Stimulated activated CD4-positive, alpha-beta T cell treated with anti-CD3 and anti-CD28 coated beads, TNF-alpha, amount 100 ng/mL, for 1 hour (primary cell): ENCODE measurements around the gene IGFBP4.
A peak's percentile ranks its signal among the peaks of the same experiment; 100 is the strongest.

Experiments
- DNase-seq, 3 donors: peaks; one replicate each; pipeline ENCODE4 v3.0.0-alpha.2; 2020; ENCODE audit warnings: low read depth in 3 of 3, low spot score in 1 of 3

IGFBP4 gene

GRCh38 chr17:40470932-40471828 is 27.9 kb downstream of the IGFBP4 start:
- no peak for DNase-seq

DNA sequence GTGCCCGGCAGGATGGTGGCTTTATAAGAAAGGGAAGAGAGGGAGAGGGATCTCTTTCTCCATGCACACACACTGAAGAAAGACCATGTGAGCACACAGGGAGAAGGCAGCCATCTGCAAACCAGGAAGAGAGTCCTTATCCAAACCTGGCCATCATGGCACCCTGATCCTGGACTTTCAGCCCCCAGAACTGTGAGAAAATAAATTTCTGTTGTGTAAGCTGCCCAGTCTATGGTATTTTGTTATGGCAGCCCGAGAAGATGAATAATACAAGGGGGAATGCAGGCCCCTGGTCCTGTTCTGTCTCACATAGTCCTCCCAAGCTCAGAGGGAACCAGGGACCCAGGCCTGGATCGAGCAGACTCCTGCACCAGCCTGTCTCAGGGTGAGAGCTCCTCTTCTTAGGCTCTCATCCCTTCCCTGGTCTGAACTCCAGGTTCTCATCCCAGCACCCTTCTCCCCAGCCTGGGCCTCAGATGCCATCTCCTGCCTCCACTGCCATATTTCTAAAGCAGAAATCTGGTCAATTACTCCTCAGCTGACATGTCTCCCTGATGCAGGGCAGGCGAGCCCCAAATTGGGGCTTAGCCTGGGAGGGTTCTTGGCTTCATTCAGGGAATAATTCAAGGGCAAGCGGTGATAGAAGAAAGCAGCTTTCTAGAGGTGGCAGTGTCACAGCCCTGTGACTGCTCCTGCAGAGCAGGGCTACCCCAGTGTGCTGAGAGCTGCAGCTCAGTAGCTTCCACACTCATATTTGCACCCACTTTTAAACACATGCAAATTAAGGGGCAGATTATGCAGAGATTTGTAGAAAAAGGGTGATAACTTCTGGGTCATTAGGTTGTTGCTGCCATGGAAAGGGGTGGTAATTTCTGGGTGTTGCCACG is 28.8 kb downstream of the IGFBP4 start:
- no peak for DNase-seq

DNA sequence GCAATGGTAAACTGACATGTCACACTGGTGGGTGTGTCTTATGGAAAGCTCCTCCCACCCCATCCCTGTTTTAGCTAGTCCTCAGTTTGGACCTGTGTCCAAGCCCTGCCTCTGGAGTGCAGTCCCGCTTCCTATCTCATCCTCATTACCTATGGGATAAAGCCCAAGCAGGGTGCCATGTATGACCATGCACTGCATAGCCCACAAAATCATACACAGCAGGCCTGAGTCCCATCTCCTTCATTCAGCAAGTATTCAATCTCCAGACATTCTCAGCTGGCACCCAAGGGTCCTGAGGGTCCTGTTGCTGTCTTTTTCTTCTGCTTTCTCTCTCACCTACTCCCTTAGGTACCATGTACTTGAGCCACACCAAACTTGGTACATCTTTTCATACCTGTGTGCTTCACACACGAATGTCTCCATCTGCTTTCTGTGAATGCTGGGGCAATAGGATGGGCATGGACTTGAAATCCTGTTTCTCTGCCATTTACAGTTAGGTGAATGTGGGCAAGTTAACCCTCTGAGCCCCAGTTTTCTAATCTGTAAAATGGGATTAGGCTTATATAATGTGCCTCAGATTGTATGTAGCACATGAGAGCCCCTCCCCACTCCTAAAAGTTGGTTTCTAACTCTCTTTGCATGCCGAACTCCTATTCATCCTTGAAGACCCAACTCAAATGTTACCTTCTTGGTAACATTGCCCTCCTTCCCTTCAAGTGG is 29.6 kb downstream of the IGFBP4 start:
- DNase-seq, result no peak

- DNase-seq, result no peak
These were observed 30.5 kb downstream of the IGFBP4 start for GRCh38 chr17:40473573-40474365.

DNA sequence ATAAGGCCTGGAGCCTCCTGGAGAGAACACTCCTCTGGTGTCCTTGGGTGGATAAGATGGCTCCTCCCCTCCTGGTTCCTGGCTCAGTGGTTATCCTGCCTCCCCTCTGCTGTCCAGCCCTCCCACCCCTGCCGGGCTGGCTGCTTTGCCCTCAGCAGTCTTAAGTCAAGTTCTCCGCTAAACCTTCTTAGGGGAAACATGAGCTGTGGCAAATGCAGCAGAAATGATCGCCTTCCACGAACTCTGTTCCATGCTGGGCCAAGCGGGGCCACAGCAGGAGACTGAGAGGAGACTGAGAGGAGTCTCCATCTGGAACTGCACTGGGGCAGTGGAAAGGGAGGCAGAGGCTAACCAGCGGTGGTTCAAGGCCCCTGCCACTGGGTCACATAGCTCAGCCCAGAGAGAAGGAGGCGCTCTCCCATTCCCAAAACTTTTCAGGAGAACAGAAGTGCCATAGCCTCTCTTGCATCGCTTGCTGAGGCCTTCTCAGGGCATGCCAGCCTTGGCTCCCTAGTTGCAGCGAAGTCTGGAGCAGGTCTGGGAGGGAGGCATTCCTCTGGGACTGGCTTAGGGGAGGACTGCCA is 31.3 kb downstream of the IGFBP4 start:
- DNase-seq, result no peak

- DNase-seq, result no peak
These were observed 32.1 kb downstream of the IGFBP4 start for GRCh38 chr17:40475234-40475908.

GRCh38 chr17:40477796-40478195 is 34.5 kb downstream of the IGFBP4 start:
- DNase-seq, result no peak

- DNase-seq, result no peak
These were observed 35.2 kb downstream of the IGFBP4 start for GRCh38 chr17:40478486-40478885.

- DNase-seq, result no peak
These were observed 36.7 kb downstream of the IGFBP4 start for GRCh38 chr17:40479754-40480480.

GRCh38 chr17:40480501-40481003 is 37.3 kb downstream of the IGFBP4 start:
- DNase-seq, result peak; percentile 42 to 66 (median 64)

GRCh38 chr17:40481106-40481505 is 37.9 kb downstream of the IGFBP4 start:
- no peak for DNase-seq

DNA sequence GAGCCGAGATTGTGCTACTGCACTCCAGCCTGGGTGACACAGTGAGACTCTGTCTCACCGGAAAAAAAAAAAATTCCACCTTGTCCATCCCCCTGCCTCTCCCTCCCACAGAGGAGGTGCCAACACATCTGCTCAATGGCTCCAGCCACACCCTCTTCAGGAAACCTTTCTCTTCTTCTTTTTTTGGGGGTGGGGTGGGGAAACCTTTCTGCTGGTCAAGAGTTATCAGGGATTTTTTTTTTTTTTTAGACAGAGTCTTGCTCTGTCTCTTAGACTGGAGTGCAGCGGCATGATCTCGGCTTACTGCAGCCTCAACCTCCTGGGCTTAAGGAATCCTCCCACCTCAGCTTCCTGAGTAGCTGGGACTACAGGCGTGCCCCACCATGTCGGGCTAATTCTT is 39.5 kb downstream of the IGFBP4 start:
- no peak for DNase-seq

DNA sequence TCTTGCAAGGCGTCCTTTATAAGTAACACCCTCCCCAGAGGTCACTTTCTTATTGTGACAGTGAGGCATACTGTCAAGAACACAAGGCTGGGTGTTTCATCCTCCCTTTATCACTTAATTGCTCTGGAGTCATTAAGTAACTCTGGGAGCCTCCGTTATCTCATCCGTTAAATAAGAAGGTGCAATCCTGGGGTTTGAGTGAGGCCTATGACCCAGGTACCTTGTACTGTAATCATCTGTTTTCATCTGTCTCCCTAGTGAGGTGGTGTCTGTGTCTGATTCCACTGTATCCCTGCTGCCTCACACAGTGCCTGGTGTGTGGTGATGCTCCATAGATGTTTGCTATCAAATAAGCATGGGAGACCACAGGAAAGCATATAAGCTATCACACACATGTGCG is 40.4 kb downstream of the IGFBP4 start:
- DNase-seq, result no peak

DNA sequence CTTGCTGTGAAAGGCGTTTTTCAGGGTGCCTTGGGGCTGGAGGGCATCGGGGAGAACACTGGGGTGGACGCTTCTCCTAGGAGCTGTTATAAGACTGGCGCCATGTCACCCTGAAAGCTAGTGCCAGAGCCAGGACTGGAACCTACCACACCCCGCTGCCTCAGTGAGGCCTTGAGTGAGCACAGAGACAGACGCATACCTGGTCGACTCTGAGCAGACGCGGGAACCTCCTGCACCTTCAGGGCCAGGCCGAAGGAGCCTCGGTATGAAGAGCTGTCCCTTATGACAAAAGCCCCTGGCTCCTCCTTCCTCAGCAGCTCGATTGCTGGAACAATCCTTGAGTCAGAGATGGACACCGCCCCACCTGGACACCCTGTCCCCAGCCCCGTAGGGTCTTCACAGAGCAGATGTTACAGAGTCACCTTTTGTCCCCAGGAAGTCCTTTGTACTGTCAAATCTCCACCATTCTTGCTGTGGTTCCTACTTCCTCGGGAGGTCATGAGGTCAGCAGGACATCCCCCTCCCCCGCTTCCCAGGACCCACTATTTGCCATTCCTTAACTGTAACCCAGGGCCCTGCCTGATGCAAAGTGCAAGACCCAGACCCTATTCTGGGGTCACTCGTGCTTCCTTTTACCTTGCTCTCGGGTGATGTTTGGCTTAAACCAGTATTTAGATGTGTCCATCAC is 41.2 kb downstream of the IGFBP4 start:
- DNase-seq, result no peak

DNA sequence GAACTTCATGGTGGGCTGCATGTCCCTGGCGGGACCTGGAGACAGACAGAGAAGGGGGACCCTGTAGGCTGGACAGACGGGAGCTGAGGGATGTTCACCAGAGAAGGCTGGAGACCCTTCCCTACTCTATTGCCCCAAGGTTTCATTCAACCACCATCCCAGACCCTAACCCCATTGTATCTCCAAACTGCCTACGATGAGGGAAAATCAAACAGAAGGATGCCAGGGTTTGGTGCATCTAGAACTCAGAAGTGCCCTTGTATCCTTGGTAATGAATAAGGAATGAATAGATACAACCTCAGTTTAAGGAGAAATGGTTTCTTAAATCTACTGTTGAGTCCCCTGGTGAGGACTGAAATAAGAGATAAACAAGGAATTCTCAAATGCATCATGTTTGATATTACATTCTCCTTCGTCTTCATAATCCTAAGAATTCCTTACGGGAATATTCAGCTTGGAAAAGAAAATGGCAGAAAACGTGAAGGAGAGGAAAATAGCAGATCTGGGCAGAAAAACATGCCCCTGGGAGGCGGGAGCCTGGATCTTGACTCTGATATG is 41.8 kb downstream of the IGFBP4 start:
- no peak for DNase-seq

GRCh38 chr17:40485851-40486521 is 42.7 kb downstream of the IGFBP4 start:
- no peak for DNase-seq
